RCC 7860 (cell line): ENCODE results near the gene HSPG2.
"Not testable (repeated sequence)": the region's sequence is repeated elsewhere in the genome, so short reads cannot be mapped to it uniquely, and the experiment has no call there.

Source experiments
- DNase-seq: peaks from one replicate; pipeline ENCODE4 v3.0.0-alpha.2; 2015; ENCODE audit warnings: low spot score
- FAIRE-seq: peaks from 2 replicates; lab custom pipeline; 2012; peaks lifted over from hg19 to GRCh38; lab: Jason Lieb, UNC

Gene HSPG2

GRCh38 chr1:21813542-21813941 is 123.6 kb downstream of the HSPG2 start:
- DNase-seq (no peak), FAIRE-seq (no peak)

- no peak for FAIRE-seq
- DNase-seq: no peak
These were observed 125.2 kb downstream of the HSPG2 start, which contains the start of gene LDLRAD2 for GRCh38 chr1:21811875-21812305. TSS of gene LDLRAD2 (plus strand) at chr1:21812265. CDS start at chr1:21812452, 187 bp downstream.

- no peak for FAIRE-seq
- DNase-seq: no peak
These were observed 132.6 kb downstream of the HSPG2 start for GRCh38 chr1:21804536-21804935.

- FAIRE-seq (peak; percentile 61), DNase-seq (peak; percentile 49)
These were observed 136.0 kb downstream of the HSPG2 start for GRCh38 chr1:21801100-21801499.

GRCh38 chr1:21799730-21800129 is 137.4 kb downstream of the HSPG2 start:
- DNase-seq: no peak
- FAIRE-seq: no peak

- no peak for DNase-seq
- FAIRE-seq: no peak
These were observed 142.0 kb downstream of the HSPG2 start for GRCh38 chr1:21795075-21795474.

- FAIRE-seq: no peak
- DNase-seq: no peak
These were observed 142.5 kb downstream of the HSPG2 start for GRCh38 chr1:21794656-21795055.

GRCh38 chr1:21793104-21793503 is 144.0 kb downstream of the HSPG2 start:
- FAIRE-seq: no peak
- no peak for DNase-seq

- FAIRE-seq (no peak), DNase-seq (no peak)
These were observed 150.5 kb downstream of the HSPG2 start for GRCh38 chr1:21786640-21787039.

GRCh38 chr1:21785764-21786163 is 151.3 kb downstream of the HSPG2 start:
- DNase-seq, FAIRE-seq: not testable (repeated sequence)

GRCh38 chr1:21783679-21784603 is 153.2 kb downstream of the HSPG2 start:
- peak; percentile 96 for DNase-seq
- FAIRE-seq: peak; percentile 77

GRCh38 chr1:21782868-21783678 is 154.0 kb downstream of the HSPG2 start, which contains the start of gene USP48:
TSS of gene USP48 (minus strand) at chr1:21783149. CDS start at chr1:21782957, 192 bp downstream.
- peak; percentile 91 for DNase-seq
- no peak for FAIRE-seq

GRCh38 chr1:21782349-21782867 is 154.7 kb downstream of the HSPG2 start:
- FAIRE-seq (no peak), DNase-seq (no peak)

GRCh38 chr1:21781815-21782348 is 155.2 kb downstream of the HSPG2 start:
- no peak for DNase-seq
- FAIRE-seq: no peak

GRCh38 chr1:21779613-21780521 is 157.2 kb downstream of the HSPG2 start:
- no peak for FAIRE-seq
- no peak for DNase-seq

GRCh38 chr1:21778405-21778727 is 158.7 kb downstream of the HSPG2 start:
- DNase-seq (no peak), FAIRE-seq (no peak)

- DNase-seq, FAIRE-seq: not testable (repeated sequence)
These were observed 160.2 kb downstream of the HSPG2 start for GRCh38 chr1:21776925-21777324.

- no peak for DNase-seq
- no peak for FAIRE-seq
These were observed 161.0 kb downstream of the HSPG2 start for GRCh38 chr1:21775985-21776562.

- FAIRE-seq (no peak), DNase-seq (no peak)
These were observed 161.6 kb downstream of the HSPG2 start for GRCh38 chr1:21775550-21775914.
